Uterus (tissue), 2 donors: Measurements from ENCODE around the gene PEX16.

ENCODE experiments used
- CTCF ChIP-seq, 4 experiments: fragments of 200-600 bp in 2 of 4; fragments of 450-650 bp in 2 of 4; sonication (generic) in 2 of 4; IDR thresholded peaks; one replicate each; pipeline ENCODE4 v1.5.1; 2016 to 2019; ENCODE audit warnings: antibody characterized with exemption in 4 of 4, mild to moderate bottlenecking in 2 of 4, moderate library complexity in 1 of 4
- POLR2A ChIP-seq, 2 donors: fragments of 450-650 bp; IDR thresholded peaks; one replicate each; pipeline ENCODE4 v1.6.1; 2016; ENCODE audit warnings: antibody characterized with exemption in 2 of 2, mild to moderate bottlenecking in 1 of 2, moderate library complexity in 1 of 2

GRCh38 chr11:45964911-45965389 is 47.3 kb upstream of the PEX16 start:
- TF ChIP-seq CTCF (IDR thresholded peaks at IDR 0.05) (peak; percentile 87 to 93 (median 88)), POLR2A (IDR thresholded peaks at IDR 0.05) (no peak)
